Uterus (tissue), 4 donors: ENCODE results near the gene ATP5PD. TPM values are rescaled to one million over a fixed set of nuclear protein-coding genes. Genes with fewer than 3 reads are reported as not detected.

Experiments used
- DNase-seq, 2 donors: peaks; one replicate each; pipeline ENCODE4 v3.0.0-alpha.2; 2019 to 2020
- H3K27ac ChIP-seq, 2 donors: fragments of 200-600 bp; sonication (generic); 1 replicate in 1 of 2; 2 replicates in 1 of 2; pipeline ENCODE4 v1.5.1; 2016 to 2018
- H3K27me3 ChIP-seq, 2 donors: fragments of 200-600 bp; sonication (generic); one replicate each; pipeline ENCODE4 v1.5.1; 2018 to 2019; ENCODE audit warnings: control low read depth in 1 of 2
- H3K36me3 ChIP-seq, 2 donors: fragments of 200-600 bp; sonication (generic); one replicate each; pipeline ENCODE4 v1.5.1; 2019; ENCODE audit warnings: control low read depth in 1 of 2
- H3K4me1 ChIP-seq, 2 donors: fragments of 200-600 bp; sonication (generic); one replicate each; pipeline ENCODE4 v1.5.1; 2018 to 2019; ENCODE audit warnings: control low read depth in 1 of 2
- H3K4me3 ChIP-seq, 2 donors: fragments of 200-600 bp; sonication (generic); 1 replicate in 1 of 2; 2 replicates in 1 of 2; pipeline ENCODE4 v1.5.1; 2018 to 2019; ENCODE audit warnings: mild to moderate bottlenecking in 1 of 2
- H3K9me3 ChIP-seq, 2 donors: fragments of 200-600 bp; sonication (generic); one replicate each; pipeline ENCODE4 v1.5.1; 2019; ENCODE audit warnings: control low read depth in 1 of 2
- POLR2A ChIP-seq, 2 donors: fragments of 450-650 bp; IDR thresholded peaks; one replicate each; pipeline ENCODE4 v1.6.1; 2016; ENCODE audit warnings: antibody characterized with exemption in 2 of 2, mild to moderate bottlenecking in 1 of 2, moderate library complexity in 1 of 2
- intact Hi-C: fragments of 100-400 bp; cut with DNase I; formaldehyde crosslinking; loops from one replicate; pipeline ENCODE4 v1.15.1; 2023; ENCODE audit warnings: low total_unique reads
- total RNA-seq, 4 donors: library from RNA; depleted of rRNA in 3 of 4; stranded (reverse); fragments of >200 nt in 3 of 4; gene quantifications; one replicate each; pipeline versions ENCODE4 v1.1.0 to v1.2.4, GENCODE V29; 2014 to 2023
- TF ChIP-seq, protein P1 (sequence below), 4 experiments: fragments of 200-600 bp in 2 of 4; fragments of 450-650 bp in 2 of 4; sonication (generic) in 2 of 4; IDR thresholded peaks; one replicate each; pipeline ENCODE4 v1.5.1; 2016 to 2019; ENCODE audit warnings: antibody characterized with exemption in 4 of 4, mild to moderate bottlenecking in 2 of 4, moderate library complexity in 1 of 4
- donor health status: DM: yes; HTN: yes; CAD: no.

Gene ATP5PD
- total RNA-seq, 4 donors from 2014 or later, result 117 to 282 (median 168) TPM

DNA sequence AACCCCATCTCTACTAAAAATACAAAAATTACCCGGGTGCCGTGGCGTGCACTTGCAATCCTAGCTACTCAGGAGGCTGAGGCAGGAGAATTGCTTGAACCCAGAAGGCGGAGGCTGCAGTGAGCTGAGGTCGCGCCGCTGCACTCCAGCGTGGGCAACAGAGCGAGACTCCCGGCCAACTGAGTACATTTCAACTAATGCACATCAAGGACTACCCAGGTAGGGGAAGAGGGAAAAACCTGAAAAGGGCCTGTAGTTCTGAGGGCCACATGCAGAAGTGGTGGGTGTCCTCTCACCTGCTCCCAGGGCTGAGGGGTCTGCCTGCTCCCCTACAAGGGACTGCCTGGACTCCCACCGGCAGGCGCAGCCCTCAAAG, 40.4 kb upstream of the ATP5PD start:
- intact Hi-C loops, result no loop called here
- DNase-seq, result no peak
- Histone ChIP-seq H3K4me3 (peak overlapping the region; percentile 42 to 51), H3K36me3 (no peaks in the 10 kb centered on the region), H3K9me3 (no peaks in the 10 kb centered on the region), H3K4me1 (peaks cover 0 to 7% of the 10 kb centered on the region in 2 donors), H3K27me3 (no peaks in the 10 kb centered on the region), H3K27ac (peak overlapping the region; percentile 79 to 91)
- TF ChIP-seq POLR2A (IDR thresholded peaks at IDR 0.05), result no peak
- TF ChIP-seq, protein P1, sequence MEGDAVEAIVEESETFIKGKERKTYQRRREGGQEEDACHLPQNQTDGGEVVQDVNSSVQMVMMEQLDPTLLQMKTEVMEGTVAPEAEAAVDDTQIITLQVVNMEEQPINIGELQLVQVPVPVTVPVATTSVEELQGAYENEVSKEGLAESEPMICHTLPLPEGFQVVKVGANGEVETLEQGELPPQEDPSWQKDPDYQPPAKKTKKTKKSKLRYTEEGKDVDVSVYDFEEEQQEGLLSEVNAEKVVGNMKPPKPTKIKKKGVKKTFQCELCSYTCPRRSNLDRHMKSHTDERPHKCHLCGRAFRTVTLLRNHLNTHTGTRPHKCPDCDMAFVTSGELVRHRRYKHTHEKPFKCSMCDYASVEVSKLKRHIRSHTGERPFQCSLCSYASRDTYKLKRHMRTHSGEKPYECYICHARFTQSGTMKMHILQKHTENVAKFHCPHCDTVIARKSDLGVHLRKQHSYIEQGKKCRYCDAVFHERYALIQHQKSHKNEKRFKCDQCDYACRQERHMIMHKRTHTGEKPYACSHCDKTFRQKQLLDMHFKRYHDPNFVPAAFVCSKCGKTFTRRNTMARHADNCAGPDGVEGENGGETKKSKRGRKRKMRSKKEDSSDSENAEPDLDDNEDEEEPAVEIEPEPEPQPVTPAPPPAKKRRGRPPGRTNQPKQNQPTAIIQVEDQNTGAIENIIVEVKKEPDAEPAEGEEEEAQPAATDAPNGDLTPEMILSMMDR (IDR thresholded peaks at IDR 0.05), result no peak

DNA sequence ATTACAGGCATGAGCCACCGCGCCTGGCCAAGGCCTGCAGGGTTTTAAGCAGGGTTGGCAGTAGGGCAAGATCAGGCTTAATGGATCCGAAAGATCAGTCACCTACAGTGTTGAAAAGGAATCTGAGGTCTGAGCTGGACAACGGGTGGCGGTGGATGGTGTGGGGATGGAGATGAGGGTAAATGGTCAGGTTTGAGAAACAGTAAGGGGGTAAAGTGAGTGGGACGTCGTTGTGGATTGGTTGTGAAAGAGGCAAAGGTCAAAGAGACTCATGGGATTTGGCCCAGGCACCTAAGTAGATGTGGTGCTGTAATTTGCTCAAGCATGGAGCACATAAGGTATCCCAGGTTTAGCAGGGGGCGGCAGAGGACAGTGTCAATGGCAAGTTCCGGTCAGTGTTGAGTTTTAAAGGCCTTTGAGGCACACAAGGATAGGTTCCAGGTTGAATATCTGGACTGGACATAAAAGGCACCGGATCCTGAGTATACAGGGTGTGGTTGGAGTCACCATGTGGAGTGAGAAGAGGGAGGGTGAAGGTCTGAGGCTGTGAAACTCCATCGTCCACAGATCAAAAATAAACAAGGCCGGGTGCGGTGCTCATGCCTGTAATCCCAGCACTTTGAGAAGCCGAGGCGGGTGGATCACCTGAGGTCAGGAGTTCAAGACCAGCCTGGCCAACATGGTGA, 39.9 kb upstream of the ATP5PD start:
- TF ChIP-seq, protein P1 (IDR thresholded peaks at IDR 0.05), result no peak
- no peak for TF ChIP-seq POLR2A (IDR thresholded peaks at IDR 0.05)
- Histone ChIP-seq H3K4me1 (peaks cover 0 to 7% of the 10 kb centered on the region in 2 donors), H3K4me3 (no peak overlapping the region), H3K27ac (peak overlapping the region in 1 of 2 donors; percentile 91), H3K9me3 (no peaks in the 10 kb centered on the region), H3K36me3 (no peaks in the 10 kb centered on the region), H3K27me3 (no peaks in the 10 kb centered on the region)
- no peak for DNase-seq
- intact Hi-C loops, result no loop called here

DNA sequence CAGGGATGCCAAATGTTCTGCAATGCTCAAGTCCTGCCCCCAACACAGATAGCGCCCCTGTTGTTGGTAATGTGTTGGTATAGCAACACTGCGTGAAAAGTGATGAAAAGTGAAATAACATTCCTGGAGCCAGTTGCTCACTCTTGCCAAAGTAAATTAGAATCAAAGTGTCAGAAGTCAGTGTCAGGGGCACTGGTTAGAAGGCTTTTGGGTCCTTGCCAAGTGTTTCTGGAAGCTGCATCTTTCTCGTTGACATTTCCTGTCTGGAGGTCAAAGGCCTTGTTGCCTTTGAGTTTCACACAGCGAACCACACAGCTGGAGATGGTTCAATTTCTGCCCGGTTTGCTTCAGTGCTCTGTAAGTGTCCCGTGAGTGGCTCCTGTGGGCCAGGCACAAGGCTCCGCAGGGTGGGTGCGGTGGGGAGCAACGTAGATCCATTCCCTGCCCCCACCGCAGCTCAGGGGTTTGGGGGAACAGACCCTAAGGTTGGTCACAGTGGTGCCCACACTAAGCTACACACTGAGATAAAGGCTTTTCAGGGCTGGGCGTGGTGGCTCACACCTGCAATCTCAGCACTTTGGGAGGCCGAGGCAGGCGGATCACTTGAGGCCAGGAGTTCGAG, 37.4 kb upstream of the ATP5PD start:
- H3K27me3 ChIP-seq, result no peaks in the 10 kb centered on the region
- no peaks in the 10 kb centered on the region for H3K36me3 ChIP-seq
- peaks cover 0 to 7% of the 10 kb centered on the region in 2 donors for H3K4me1 ChIP-seq
- no peak overlapping the region for H3K27ac ChIP-seq
- TF ChIP-seq POLR2A (IDR thresholded peaks at IDR 0.05), result no peak
- TF ChIP-seq, protein P1 (IDR thresholded peaks at IDR 0.05), result no peak
- DNase-seq, result no peak
- no peaks in the 10 kb centered on the region for H3K9me3 ChIP-seq
- H3K4me3 ChIP-seq, result no peak overlapping the region
- intact Hi-C loops, result no loop called here

DNA sequence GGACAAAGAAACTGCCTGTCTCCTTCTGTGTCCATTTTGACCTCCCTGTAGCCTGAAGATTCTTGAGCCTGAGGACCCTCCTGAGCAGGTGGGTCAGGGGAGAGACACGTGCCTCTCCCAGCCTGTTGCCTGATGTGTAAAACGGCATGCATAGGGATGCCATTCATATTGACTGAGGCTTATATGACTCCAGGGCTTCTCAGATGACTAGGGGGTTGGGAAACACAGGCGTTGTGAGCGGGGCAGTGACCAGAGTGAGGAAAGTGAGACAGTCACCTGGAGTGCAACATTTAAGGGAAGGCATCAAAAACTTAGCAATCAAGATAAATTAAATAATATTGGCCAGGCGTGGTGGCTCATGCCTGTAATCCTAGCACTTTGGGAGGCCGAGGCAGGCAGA, 35.9 kb upstream of the ATP5PD start:
- no peaks in the 10 kb centered on the region for H3K4me1 ChIP-seq

More for the DNA sequence above, 35.9 kb upstream of the ATP5PD start:
- H3K27me3 ChIP-seq, result no peaks in the 10 kb centered on the region
- H3K4me3 ChIP-seq, result no peak overlapping the region
- H3K36me3 ChIP-seq, result no peaks in the 10 kb centered on the region
- intact Hi-C loops, result no loop called here
- H3K9me3 ChIP-seq, result no peaks in the 10 kb centered on the region
- DNase-seq, result no peak
- H3K27ac ChIP-seq, result no peak overlapping the region
- TF ChIP-seq, protein P1 (IDR thresholded peaks at IDR 0.05), result no peak
- no peak for TF ChIP-seq POLR2A (IDR thresholded peaks at IDR 0.05)
